SK-N-SH (cell line): ENCODE measurements around the gene DCUN1D2. TPM values are rescaled to one million over a fixed set of nuclear protein-coding genes. Genes with fewer than 3 reads are reported as not detected.

ENCODE experiments used
- CTCF ChIA-PET: fragments of 300-600, 350-600 bp; formaldehyde crosslinking; extraction: SDS; loops from one replicate; lab custom pipeline; 2021; lab: Yijun Ruan, JAX
- POLR2A ChIA-PET: fragments of 350-600 bp; sonication (Branson Sonifier 250); formaldehyde crosslinking; extraction: SDS; loops from one replicate; lab custom pipeline; 2020; ENCODE audit warnings: antibody characterized with exemption, inconsistent platforms; lab: Yijun Ruan, JAX
- DNase-seq: peaks from one replicate; pipeline ENCODE4 v3.0.0; 2012
- H2AFZ ChIP-seq: fragments of 200-600 bp; sonication (generic); 2 replicates; pipeline ENCODE4 v1.8.1; 2016; ENCODE audit warnings: antibody characterized with exemption, mild to moderate bottlenecking, low read depth
- H3F3A ChIP-seq: fragments of 200-600 bp; sonication (generic); replicated peaks from 2 replicates; pipeline ENCODE3; 2016; ENCODE audit warnings: antibody characterized with exemption, mild to moderate bottlenecking; ENCODE audit not compliant: insufficient read depth
- H3K27ac ChIP-seq, 2 experiments: fragments of 200-500 bp in 1 of 2; fragments of 200-600 bp in 1 of 2; sonication (Bioruptor generic) in 1 of 2; sonication (generic), shearing (Covaris generic) in 1 of 2; 2 replicates each; pipeline versions ENCODE4 v1.5.1 to v1.6.1; 2014 to 2016; ENCODE audit warnings: low read depth in 2 of 2, inconsistent platforms in 1 of 2, low read length in 1 of 2, mild to moderate bottlenecking in 1 of 2, mixed read lengths in 1 of 2
- H3K27me3 ChIP-seq: fragments of 200-600 bp; sonication (generic), shearing (Covaris generic); 2 replicates; pipeline ENCODE4 v1.6.1; 2016; ENCODE audit warnings: mixed run types; ENCODE audit not compliant: insufficient read depth
- H3K36me3 ChIP-seq, 2 experiments: fragments of 200-500 bp in 1 of 2; fragments of 200-600 bp in 1 of 2; sonication (Bioruptor generic) in 1 of 2; sonication (generic) in 1 of 2; replicated peaks in 1 of 2; 2 replicates each; pipeline versions ENCODE3 to v1.5.1; 2014 to 2016; ENCODE audit warnings: low read length in 1 of 2, mild to moderate bottlenecking in 1 of 2; ENCODE audit not compliant: insufficient read depth in 2 of 2, control insufficient read depth in 1 of 2
- H3K4me1 ChIP-seq, 2 experiments: fragments of 200-500 bp in 1 of 2; fragments of 200-600 bp in 1 of 2; sonication (Bioruptor generic) in 1 of 2; sonication (generic), shearing (Covaris generic) in 1 of 2; 2 replicates each; pipeline versions ENCODE4 v1.5.1 to v1.6.1; 2014 to 2016; ENCODE audit warnings: low read depth in 1 of 2, low read length in 1 of 2, mixed run types in 1 of 2; ENCODE audit not compliant: insufficient read depth in 2 of 2, control insufficient read depth in 1 of 2
- H3K4me2 ChIP-seq: fragments of 200-600 bp; sonication (generic), shearing (Covaris generic); 2 replicates; pipeline ENCODE4 v1.6.1; 2017; ENCODE audit warnings: mixed run types
- H3K4me3 ChIP-seq, 2 experiments: fragments of 200-500 bp in 1 of 2; fragments of 200-600 bp in 1 of 2; sonication (Bioruptor generic) in 1 of 2; sonication (generic), shearing (Covaris generic) in 1 of 2; 2 replicates each; pipeline versions ENCODE4 v1.5.1 to v1.8.1; 2014 to 2016; ENCODE audit warnings: low read depth in 2 of 2, inconsistent platforms in 1 of 2, low read length in 1 of 2, mild to moderate bottlenecking in 1 of 2, mixed read lengths in 1 of 2, moderate library complexity in 1 of 2
- H3K79me2 ChIP-seq: fragments of 200-600 bp; sonication (generic); 2 replicates; pipeline ENCODE4 v1.8.1; 2017; ENCODE audit warnings: mild to moderate bottlenecking; ENCODE audit not compliant: insufficient read depth
- H3K9ac ChIP-seq: fragments of 200-600 bp; sonication (generic); 2 replicates; pipeline ENCODE4 v1.6.1; 2017; ENCODE audit warnings: mixed run types
- H3K9me2 ChIP-seq: fragments of 200-600 bp; sonication (generic); 2 replicates; pipeline ENCODE4 v1.6.1; 2017; ENCODE audit warnings: mixed run types
- H3K9me3 ChIP-seq: fragments of 200-600 bp; sonication (generic); 2 replicates; pipeline ENCODE4 v1.6.1; 2017; ENCODE audit warnings: mixed run types, mild to moderate bottlenecking, moderate library complexity
- H4K20me1 ChIP-seq: fragments of 200-600 bp; sonication (generic); 2 replicates; pipeline ENCODE4 v1.6.1; 2017; ENCODE audit warnings: mild to moderate bottlenecking, mixed run types; ENCODE audit not compliant: insufficient read depth
- CHD2 ChIP-seq: fragments of 150-350 bp; IDR thresholded peaks from 2 replicates; pipeline ENCODE4 v1.6.1; 2018; ENCODE audit warnings: low read length; ENCODE audit not compliant: partially characterized antibody
- ELF1 ChIP-seq: IDR thresholded peaks from 2 replicates; pipeline ENCODE4 v1.4.0; 2012
- EZH2phosphoT487 ChIP-seq: fragments of 200-600 bp; sonication (generic); IDR thresholded peaks from 2 replicates; pipeline ENCODE4 v1.6.1; 2017; ENCODE audit warnings: low read depth, mixed run types, mild to moderate bottlenecking, antibody characterized with exemption, moderate library complexity, borderline replicate concordance
- GABPA ChIP-seq: IDR thresholded peaks from 2 replicates; pipeline ENCODE4 v1.4.0; 2012; ENCODE audit warnings: low read depth, mild to moderate bottlenecking
- IRF3 ChIP-seq: fragments of 150-350 bp; IDR thresholded peaks from 2 replicates; pipeline ENCODE4 v1.6.1; 2016; ENCODE audit warnings: mild to moderate bottlenecking, low read depth, low read length
- JUND ChIP-seq: IDR thresholded peaks from 2 replicates; pipeline ENCODE4 v1.4.0; 2012
- MEF2A ChIP-seq: IDR thresholded peaks from 2 replicates; pipeline ENCODE4 v1.4.0; 2012; ENCODE audit warnings: low read depth, borderline replicate concordance
- MXI1 ChIP-seq: IDR thresholded peaks from 2 replicates; pipeline ENCODE4 v1.6.1; 2012; ENCODE audit warnings: mild to moderate bottlenecking, low read depth, low read length, improper control_type of control experiment
- PBX3 ChIP-seq: IDR thresholded peaks from 2 replicates; pipeline ENCODE4; 2012
- RAD21 ChIP-seq: IDR thresholded peaks from 2 replicates; pipeline ENCODE4 v1.6.1; 2012; ENCODE audit warnings: mild to moderate bottlenecking, low read length
- RCOR1 ChIP-seq: fragments of 150-350 bp; IDR thresholded peaks from 2 replicates; pipeline ENCODE4 v1.6.1; 2017; ENCODE audit warnings: antibody characterized with exemption, low read length
- RFX5 ChIP-seq: IDR thresholded peaks from 2 replicates; pipeline ENCODE4 v1.6.1; 2012; ENCODE audit warnings: mild to moderate bottlenecking, improper control_type of control experiment, low read length
- RXRA ChIP-seq: IDR thresholded peaks from 2 replicates; pipeline ENCODE4 v1.4.0; 2012; ENCODE audit warnings: low read depth, mild to moderate bottlenecking, borderline replicate concordance
- USF1 ChIP-seq: IDR thresholded peaks from 2 replicates; pipeline ENCODE4 v1.4.0; 2012; ENCODE audit warnings: low read depth, borderline replicate concordance
- ZBTB33 ChIP-seq: IDR thresholded peaks from 2 replicates; pipeline ENCODE4 v1.4.0; 2012; ENCODE audit warnings: low read depth, borderline replicate concordance
- WGBS: methylation state at CpG from one replicate; pipeline ENCODE4 v1.1.6; 2017; ENCODE audit warnings: low lambda C conversion rate; 5-methylcytosine and 5-hydroxymethylcytosine counted together
- polyA plus RNA-seq, 3 experiments: library from polyadenylated mRNA; depleted of rRNA; stranded (reverse); fragments of >200 nt; gene quantifications; 2 replicates each; pipeline ENCODE4 v1.2.3, GENCODE V29; 2012

The DCUN1D2 gene
- polyA plus RNA-seq, 1 of the 3 experiments (the other 2 are of a cell fraction): 11.0 TPM

- Histone ChIP-seq H3K27ac (no peak overlapping the region), H4K20me1 (no peaks in the 10 kb centered on the region), H3K36me3 (no peaks in the 10 kb centered on the region), H3K4me2 (no peak overlapping the region), H3K9me3 (no peaks in the 10 kb centered on the region), H3K27me3 (no peaks in the 10 kb centered on the region), H3K9me2 (no peaks in the 10 kb centered on the region), H3K9ac (no peak overlapping the region), H3K4me1 (no peaks in the 10 kb centered on the region), H3K4me3 (no peak overlapping the region), H3F3A (no peaks in the 10 kb centered on the region), H2AFZ (no peak overlapping the region), H3K79me2 (no peaks in the 10 kb centered on the region)
- WGBS: 92% methylated on average over 20 of the region's 23 CpGs
- DNase-seq: no peak
- POLR2A ChIA-PET: no interaction called here
- CTCF ChIA-PET: no interaction called here
- no peak for TF ChIP-seq RAD21
- TF ChIP-seq, all 33 proteins: peak for 0
Observed at GRCh38 chr13:113430378-113431110, 60.0 kb downstream of the DCUN1D2 start.

GRCh38 chr13:113429608-113429985, 60.9 kb downstream of the DCUN1D2 start:
- Histone ChIP-seq H3K79me2 (no peaks in the 10 kb centered on the region), H3K27ac (no peak overlapping the region), H3K4me2 (no peak overlapping the region), H4K20me1 (no peaks in the 10 kb centered on the region), H3K4me1 (no peaks in the 10 kb centered on the region), H3F3A (no peaks in the 10 kb centered on the region), H3K27me3 (no peaks in the 10 kb centered on the region), H3K36me3 (no peaks in the 10 kb centered on the region), H3K9ac (no peak overlapping the region), H3K9me2 (no peaks in the 10 kb centered on the region), H2AFZ (no peak overlapping the region), H3K9me3 (no peaks in the 10 kb centered on the region), H3K4me3 (no peak overlapping the region)
- DNase-seq: no peak
- 89% methylated on average over 15 of the region's 16 CpGs for WGBS
- CTCF ChIA-PET: interaction anchor here (0.7 kb wide), 1 partner anchor 132 kb away, joined by 3 read pairs; no protein-coding TSS in a partner anchor
- TF ChIP-seq ZBTB33 (no peak), JUND (no peak), GABPA (no peak), USF1 (no peak), ELF1 (no peak), RAD21 (no peak), RXRA (no peak), EZH2phosphoT487 (no peak), MEF2A (no peak), CHD2 (no peak), RFX5 (no peak), PBX3 (no peak), RCOR1 (no peak), IRF3 (no peak), MXI1 (no peak)
- POLR2A ChIA-PET: interaction anchor here (0.5 kb wide), 1 partner anchor 56 kb away, joined by 4 read pairs; no protein-coding TSS in a partner anchor
